Activated CD4-positive, alpha-beta T cell treated with anti-CD3 and anti-CD28 coated beads, Interleukin-2, amount 50 U/mL, for 1 hour (primary cell): ENCODE data around the gene TNFAIP2.

Source experiments
- DNase-seq: peaks from one replicate; pipeline ENCODE4 v3.0.0-alpha.2; 2020

The TNFAIP2 gene

DNA sequence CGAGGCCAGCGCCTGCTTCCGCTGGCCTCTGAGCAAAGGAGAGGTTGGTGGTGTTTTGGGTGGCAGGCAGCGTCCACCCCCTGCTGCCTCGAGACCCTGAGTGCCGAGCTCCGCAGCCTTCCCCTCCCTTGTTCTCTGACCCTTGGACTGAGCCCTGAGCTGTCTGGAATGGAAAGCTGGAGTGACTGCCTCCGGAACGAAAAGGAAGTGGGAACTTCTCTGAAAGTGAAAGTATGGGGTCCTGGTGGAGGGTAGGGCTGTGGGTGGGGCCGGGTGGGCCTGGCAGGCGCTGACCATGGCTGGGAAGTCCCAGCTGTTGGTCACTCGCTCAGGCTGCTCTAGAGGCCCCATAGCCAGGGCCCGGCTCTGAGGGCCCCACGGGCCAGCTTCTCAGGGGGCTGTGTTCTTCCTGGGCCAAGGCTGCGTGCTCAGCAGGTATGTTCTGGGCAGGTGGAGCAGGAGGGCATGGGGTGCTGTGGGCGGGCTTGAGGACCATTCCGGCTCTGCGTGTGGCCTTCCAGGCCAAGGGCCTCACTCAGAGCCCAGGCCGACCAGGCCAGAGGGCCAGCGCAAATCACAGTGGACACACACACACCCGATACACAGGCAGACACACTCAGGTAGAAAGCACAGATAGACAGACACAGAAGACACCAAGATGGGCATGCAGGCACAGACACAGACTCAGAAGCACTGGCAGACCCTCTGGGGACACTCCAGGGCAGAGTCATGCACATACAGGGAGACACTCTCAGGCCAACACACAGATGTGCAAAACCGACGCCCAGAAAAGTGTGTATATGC is 28.7 kb upstream of the TNFAIP2 start, which contains the start of gene EXOC3L4:
EXOC3L4 (plus strand) TSS at position 320 of the 804 bp plus-strand sequence. CDS start 5,495 bp downstream, outside the sequence.
- DNase-seq = no peak

DNA sequence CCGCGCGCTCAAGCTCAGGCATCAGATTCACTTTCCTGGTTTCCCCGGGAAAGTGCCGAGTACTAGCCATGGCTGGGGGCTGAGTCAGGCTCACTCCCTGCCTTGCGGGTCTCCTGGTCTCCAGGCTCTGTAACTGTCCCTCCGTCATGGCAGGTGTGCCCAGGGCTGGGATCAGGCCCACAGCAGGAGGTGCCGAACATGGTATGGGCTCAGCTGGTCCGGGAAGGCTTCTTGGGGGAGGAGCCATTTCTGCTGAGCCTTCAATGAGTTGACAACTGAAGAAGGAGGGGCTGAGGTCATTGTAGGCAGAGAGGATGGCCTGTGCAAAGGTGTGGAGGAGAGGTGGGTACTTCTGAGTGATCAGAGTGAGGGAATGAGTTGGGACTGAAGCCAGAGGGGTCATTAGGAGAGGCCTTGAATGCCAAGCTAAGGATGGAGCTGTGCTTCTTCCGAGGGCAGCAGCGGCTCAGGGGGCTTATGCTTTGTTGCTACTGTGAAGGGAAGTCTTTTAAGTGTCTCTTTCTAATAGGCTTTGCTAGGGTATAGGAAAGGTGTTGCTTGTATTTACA is 28.0 kb upstream of the TNFAIP2 start:
- no peak for DNase-seq

DNA sequence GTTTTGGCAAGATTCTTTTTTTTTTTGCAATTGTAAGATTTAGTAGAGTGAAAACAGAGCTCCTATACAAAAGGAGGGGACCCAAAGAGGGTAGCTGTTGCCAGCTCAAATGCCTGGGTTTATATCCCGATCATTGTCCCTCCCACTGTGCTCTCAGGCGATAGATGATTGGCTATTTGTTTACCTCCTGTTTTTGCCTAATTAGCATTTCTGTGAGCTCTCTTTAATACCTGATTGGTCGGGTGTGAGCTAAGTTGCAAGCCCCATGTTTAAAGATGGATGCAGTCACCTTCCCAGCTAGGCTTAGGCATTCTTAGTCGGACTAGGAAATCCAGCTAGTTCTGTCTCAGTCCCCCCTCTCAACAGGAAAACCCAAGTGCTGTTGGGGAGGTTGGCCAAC is 26.9 kb upstream of the TNFAIP2 start:
- no peak for DNase-seq

DNA sequence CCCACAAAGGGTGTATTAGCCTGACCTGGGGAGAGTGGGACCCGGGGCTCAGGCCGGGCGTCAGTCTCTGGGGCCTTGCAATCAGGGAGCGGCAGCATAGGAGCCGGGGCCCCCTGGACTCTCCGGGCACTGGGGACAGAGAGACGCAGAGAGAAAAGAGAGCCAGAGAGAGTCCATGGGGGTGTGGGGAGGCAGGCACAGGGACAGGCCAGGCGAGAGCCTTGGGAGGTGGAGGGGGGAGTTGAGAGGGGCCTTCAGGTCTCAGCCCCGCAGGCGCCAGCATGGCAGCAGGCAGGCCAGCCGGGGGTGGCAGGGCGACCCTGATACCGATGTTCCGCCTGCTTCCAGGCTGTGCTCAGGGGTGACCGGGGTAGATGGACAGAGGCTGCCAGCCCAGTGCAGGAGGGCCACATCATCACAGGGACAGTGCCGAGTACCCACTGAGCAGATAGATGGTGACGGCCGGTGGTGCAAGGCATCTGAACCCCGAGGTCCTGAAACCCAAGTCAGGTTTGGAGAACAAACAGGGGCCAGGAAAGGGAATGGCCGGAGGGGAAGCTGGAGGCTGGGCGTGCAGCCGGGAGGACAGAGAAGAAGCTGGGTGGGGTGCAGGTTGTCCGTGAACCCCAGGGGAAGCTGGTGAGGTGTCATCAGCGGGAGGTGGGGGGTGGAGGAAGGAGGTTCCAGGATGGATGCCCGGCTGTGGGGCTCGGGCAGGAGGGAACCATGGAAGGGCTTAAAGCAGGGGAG is 25.8 kb upstream of the TNFAIP2 start:
- no peak for DNase-seq

DNA sequence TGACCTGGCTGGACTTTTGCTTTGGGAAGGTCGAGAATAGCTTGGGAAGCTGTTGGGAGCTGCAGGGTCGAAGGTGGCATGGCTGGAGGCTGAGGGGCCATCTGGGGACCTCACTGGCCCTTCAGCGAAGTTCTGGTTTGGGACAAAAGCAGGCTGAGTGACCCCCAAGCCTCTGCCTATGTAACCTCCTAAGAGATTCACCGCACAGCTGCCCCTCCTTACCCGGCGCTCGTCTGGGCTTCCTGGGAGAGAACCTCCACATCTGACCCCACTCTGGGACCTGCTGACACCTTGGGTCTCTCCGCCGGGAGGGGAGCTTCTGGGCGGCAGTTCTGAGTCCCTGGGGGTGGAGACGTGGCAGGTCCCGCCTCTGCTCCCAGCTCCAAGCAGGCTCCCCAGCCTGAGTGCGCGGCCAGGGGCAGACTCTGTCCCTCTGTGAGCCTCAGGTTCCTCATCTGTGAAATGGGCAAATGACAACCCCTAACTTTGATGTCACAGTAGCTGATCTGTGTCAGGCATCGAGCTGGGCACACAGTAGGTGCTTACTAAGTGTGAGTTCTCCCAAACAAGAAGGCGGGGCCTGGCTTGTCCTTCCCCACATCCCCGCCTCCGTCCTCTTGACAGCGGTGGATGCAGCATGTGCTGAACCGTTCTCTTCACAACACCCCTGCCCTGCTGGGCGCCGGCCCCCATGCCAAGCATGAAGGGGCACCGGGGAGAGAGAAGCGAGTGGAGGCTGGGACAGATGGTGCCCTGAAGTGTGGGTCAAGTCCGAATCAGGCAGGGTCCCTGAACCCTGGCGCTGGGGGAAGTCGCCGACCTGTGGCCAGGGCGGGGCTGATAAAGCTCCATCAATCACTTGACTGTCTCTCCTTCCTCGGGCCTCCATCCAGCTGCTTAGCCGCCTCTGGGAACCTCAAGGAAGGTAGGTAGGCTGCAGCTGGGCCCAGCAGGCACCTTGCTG is 25.0 kb upstream of the TNFAIP2 start:
- no peak for DNase-seq

DNA sequence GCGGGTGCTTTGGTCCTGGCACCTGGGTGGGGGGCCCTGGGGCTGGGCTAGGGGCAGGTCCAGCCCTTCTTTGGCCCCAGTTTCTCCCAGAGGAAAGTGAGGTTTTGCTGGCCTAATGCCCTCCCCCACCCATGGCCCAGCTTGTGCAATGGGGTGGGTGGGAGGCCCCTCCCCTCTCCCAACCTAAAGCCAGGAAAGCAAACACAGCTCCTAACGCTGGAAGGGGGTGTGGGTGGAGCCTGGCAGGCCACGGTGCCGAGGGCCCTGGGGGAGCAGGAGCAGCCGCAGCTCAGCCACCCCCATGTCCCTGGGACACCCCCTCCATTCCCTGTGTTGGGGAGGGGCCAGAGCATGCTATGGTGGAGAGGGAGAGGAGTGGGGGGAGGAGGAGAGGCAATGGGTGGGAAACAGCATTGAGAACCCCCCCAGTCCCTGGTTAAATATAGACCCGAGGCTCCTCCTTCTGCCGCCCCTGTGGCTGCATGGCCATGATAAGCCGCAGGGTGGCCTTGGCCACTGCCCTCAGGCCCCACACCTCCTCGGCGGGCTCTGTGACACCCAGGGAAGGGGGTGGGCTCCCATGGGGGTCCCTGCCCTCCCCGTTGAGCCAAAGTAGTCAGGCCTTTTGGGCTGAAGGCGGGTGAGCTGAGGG is 24.1 kb upstream of the TNFAIP2 start:
- DNase-seq = no peak

DNA sequence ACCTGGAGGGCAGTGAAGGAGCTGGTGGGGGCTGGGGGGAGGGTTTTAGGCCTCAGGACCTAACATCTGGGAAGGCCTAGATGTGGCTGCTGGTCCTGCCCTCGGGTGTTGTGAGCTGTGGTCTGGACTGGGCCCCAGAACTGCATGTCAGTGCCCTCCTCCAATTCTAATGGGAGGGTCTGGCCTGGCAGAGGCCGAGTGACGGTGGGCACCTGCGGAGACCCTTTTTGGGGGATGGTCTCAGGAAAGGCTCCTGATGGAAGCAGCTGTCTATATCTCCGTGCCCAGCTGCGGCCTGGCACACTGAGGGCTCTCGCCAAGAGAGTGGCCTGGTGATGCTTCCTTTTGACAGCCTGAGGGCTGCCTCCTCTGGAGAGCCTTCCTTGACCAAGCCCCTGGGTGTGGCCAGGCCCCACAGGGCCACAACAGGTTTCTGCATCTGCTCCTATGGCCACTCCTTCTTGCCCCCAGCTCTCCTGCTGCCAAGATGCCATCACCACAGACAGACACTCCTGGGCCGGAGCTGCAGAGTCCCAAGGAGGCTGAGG is 23.5 kb upstream of the TNFAIP2 start:
- no peak for DNase-seq

DNA sequence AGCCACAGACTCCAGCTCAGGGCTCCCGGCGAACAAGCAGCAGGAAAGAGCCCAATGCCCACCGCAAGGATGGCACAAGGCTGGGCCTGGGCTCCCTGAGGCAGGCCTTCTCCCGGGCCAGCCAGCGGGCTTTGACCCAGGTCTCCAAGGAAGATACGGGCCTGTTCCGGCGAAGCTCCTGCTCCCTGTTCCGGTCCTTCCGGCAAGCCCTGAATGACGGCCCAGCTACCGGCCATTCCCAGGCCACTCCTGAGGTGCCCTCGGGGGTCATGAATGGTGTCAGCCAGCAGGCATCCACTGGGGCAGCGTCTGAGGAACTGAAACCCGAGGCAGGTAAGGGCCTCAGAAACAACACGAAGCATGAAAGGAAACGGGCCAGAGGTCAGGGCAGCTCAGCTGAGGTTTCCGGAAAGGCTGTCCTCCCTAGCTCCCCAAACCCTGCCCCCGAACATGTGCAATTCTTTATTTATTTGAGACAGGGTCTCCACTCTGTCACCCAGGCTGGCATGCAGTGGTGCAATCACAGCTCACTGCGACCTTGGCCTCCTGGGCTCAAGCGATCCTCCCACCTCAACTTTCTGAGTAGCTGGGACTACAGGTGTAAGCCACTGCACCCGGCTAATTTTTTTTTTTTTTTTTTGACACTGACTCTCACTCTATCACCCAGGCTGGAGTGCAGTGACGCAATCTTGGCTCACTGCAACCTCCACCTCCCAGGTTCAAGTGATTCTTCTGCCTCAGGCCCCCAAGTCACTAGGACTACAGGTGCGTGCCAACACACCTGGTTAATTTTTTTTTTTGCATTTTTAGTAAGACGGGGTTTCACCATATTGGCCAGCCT is 22.8 kb upstream of the TNFAIP2 start:
- DNase-seq = no peak

DNA sequence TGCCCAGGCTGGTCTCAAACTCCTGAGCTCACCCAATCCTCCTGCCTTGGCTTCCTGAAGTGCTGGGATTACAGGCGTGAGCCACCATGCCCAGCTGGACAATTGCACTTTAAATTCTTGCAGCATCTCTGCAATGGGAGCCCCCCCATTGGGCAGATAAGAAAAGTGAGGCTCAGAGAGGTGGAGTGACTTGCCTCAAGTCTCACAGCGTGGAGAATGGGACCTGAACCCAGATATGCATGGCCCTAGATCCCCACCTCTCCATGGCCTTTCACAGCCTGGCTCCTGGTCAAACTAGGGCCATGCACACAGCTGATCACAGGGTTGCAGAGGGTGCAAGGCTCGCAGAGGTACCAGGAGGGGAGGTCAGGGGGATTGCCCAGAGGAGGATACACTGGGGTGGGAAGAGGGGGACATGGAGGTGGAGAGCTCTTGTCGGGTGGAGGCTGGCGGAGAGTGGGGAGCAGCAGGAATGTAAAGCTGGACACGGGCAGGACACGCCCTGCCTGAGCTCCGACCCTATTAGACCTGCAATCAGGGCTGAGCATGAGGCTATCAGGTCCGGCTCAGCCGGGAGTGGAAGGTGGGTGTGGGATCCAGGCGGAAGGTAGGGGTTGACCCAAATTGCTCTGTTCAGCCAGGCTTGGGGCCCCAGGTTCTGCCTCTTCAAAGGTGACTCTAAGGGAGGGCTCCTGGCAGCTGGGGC is 21.9 kb upstream of the TNFAIP2 start:
- DNase-seq = no peak

DNA sequence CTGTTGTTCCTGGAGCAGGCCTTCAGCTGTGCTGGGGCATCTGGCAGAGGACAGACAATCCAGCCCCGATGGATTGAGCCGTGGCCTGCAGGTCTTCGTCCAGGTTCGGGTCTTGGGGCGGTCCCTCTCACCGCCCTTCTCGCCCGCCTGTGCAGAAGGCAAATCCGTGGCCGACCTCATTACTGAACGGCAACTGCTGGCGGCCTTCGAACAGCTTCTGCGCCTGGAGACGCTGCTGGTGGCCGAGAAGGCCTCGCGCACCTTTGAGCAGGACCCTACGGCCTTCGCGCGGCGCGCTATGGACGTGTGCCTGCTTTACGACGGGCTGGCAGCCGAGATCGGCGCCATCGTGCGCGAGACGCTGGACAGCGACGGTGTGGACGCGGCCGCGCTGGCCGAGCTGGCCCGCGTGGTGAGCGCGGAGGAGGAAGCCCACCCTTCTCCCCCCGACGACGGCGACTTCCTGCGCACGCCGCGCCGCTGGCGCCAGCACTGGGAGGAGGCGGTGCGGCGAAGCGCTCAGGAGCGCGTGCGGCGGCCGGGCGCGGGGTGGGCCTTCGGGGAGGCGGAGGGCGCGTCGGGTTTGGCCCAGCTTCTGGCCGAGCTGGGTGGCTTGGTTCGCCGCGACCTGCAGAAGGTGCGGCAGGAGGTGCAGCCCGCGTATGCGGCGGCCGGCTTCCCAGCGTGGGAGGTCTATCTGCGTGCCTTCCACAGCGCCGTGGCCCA is 21.1 kb upstream of the TNFAIP2 start:
- DNase-seq = no peak

DNA sequence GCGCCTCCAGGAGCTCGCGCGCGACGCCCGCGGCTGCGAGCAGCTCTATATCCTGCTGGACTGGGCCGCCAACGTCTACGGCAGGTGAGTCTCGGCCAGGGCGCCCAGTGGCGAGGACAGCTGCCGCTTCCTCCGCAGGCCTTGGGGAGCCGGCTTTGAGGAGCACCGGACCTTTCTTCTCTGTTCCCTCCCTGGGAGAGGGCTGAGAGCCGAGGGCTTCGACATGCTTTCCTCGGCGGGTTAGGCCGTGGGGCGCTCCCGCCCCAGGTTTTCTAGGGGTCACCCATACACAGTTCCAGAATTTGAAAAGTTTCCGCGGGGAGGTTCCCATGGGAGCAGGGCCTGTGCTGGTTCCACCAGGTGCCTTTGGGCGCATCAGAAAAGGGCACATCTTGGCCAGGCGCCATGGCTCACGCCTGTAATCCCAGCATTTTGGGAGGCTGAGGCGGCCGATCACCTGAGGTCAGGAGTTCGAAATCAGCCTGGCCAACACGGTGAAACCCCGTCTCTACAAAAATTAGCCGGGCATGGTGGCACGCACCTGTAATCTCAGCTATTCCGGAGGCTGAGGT is 20.5 kb upstream of the TNFAIP2 start:
- no peak for DNase-seq

DNA sequence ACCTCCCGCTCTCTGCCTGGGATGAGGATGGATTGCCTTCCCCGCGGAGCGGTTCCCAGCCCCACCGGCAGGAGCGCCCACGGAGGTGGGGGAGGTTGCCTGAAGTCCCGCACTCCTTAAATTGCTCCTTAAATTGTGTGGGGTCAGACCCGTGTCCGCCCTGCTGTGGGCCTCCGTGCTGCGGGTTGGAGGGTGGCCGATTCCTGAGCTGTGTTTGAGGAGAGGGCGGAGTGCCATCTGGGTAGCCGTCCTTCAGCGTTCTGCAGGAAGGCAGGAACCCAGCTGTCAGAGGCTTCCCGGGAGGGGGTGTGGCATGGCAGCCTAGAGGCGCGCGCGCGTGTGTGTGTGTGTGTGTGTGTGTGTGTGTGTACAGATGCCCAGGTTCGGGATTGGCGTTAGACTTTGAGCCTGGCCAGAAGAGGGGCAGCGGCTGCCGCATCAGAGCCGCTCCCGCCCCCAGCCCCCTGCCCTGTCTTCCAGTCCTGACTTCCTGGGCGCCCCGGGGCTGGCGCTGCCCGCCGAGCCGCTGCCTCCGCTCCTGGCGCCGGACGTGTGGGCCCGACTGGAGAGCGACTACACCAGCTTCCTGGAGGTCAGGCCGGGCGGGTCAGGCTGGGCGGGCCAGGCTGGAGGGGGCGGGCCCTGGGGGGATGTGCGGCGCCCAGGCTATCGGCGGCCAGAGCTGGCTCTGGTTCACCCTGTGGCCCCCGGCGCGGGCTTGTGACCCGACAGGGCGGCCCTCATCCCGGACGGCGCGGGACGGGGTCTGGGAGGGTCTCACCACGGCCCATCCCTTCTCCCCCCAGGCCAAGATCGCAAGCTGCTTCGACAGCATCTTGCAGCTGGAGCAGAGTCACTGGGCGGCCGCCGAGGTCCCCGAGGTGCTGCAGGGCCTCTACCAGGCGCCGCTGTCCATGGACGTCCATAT is 19.5 kb upstream of the TNFAIP2 start:
- no peak for DNase-seq

DNA sequence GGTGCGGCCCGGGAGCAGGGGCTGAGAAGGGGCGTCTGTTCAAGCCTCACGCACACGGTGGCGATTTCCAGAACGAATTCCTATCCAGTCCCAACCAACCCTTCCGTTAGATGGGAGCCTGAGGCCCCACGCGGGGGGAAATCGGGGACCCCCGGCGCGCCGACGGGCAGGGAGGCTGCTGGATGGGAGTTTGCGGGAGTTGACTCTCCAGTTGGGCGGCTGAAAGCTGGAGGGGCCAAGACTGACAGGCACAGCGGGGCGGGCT is 18.9 kb upstream of the TNFAIP2 start:
- no peak for DNase-seq

DNA sequence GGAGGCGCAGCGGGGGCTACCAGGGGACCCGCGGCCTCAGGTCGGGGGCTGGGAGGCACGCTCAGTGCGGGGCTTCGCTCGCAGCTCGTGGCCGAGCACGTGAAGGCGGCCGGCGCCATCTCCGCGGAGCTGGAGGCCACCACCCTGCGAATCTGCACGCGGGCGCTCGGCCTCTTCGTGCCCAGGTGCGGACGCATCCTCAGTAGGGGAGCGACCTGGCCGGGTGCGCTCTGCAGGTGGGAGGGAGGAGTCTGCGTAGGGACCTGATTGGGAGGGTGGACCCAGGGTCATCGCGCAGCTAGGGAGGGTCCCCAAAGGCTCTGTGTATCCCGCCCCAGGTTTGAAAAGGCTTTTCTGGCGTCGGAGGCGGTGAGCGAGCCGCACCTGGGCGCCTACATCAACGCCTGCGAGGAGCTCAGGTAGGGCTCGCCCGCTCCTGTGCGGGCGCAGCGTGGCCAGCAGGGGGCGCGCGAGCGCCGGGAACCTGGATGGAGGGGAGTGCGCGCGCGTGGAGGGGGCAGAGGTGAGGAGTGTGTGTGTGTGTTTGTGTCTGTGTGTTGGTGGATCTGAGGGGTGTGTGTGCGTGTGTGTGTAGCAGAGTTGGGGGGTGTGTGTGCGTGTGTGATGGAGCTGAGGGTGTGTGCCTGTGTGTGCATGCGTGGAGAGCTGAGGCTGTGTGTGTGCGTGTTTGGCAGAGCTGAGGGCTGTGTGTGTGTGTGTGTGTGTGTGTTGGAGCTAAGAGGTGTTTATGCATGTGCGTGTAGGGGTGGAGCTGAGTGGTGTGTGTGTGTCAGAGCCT is 18.4 kb upstream of the TNFAIP2 start:
- DNase-seq = peak; percentile 78

DNA sequence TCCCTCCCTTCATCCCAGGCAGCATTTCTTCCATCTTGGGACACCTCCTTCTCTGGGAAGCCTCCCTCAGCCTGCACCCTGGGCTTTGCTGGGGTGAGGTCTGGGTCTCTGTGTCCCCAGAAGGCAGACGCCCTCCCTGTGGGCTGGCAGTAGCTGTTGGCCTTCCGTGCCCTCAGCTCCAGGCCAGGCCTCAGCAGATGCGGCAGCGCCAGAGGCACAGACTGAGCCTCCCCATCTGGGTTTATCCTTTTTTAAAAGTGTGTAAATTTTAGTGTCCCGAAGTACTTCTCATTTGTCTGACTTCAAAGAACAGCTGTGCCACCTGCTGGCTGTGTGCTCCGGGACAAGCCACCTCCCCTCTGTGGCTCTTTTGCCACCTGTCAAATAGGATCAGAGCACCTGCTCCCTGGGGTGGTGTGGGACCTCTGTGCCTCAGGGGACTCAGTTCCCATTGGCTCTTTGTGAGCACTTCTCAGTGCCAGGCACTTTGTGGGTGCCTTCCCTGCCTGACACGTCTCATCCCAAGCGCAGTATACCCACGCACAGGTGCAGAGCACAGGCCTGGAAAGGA is 17.6 kb upstream of the TNFAIP2 start:
- no peak for DNase-seq

DNA sequence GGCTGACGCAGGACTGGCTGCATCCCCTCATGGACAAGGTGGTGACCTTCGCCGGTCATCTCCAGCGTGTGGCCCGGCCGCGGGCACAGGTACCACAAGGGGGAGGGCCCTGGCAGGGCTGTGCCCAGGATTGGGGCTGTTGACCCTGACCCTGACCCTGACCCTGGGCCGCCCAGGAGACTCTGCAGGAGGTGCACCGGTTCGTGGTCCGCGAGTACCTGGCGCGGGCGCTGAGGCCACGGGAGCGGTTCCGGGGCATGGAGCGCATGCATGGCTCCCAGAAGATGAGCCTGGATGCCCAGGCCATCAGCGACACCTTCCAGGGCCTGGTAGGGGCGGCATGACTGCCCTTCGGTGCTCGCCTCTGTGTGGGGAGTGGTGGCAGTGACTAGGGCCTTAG is 15.8 kb upstream of the TNFAIP2 start:
- DNase-seq = no peak
